HCT116 (cell line): Measurements from ENCODE around the gene ATOX1. TPM values are rescaled to one million over a fixed set of nuclear protein-coding genes. Genes with fewer than 3 reads are reported as not detected.

Source experiments
- ATAC-seq: fragments of 200-7000 bp; cut with Tn5 transposase; 2 replicates; pipeline ENCODE4 v1.9.1; 2020; ENCODE audit warnings: mild to moderate bottlenecking, moderate library complexity
- BruUV-seq: library from RNA; stranded (reverse); fragments of 400-500 nt; replicated peaks from 2 replicates; lab custom pipeline; 2021; lab: Mats Ljungman, UMichigan
- CTCF ChIA-PET: fragments of 300-600 bp; sonication (Branson Sonifier 250); formaldehyde crosslinking; loops from one replicate; lab custom pipeline; 2021; ENCODE audit warnings: antibody characterized with exemption; lab: Charles Lee
- POLR2A ChIA-PET: fragments of 300-600, 350-600 bp; sonication (Branson Sonifier 250); formaldehyde crosslinking; loops from one replicate; lab custom pipeline; 2021; ENCODE audit warnings: antibody characterized with exemption; lab: Charles Lee
- RAD21 ChIA-PET, 2 experiments: fragments of 300-600 bp; sonication (Branson Sonifier 250); formaldehyde crosslinking; loops; one replicate each; lab custom pipeline; 2023; ENCODE audit warnings: low total read pairs in 2 of 2; ENCODE audit not compliant: uncharacterized antibody in 2 of 2, unreplicated experiment in 2 of 2, low non-redundant PET in 1 of 2; lab: Charles Lee
- DNase-seq: peaks from one replicate; pipeline ENCODE4 v3.0.0-alpha.2; 2010; ENCODE audit warnings: low read depth, low spot score
- H2AFZ ChIP-seq: fragments of 200-600 bp; shearing (Covaris generic), sonication (generic); 2 replicates; pipeline ENCODE4 v1.6.1; 2017; ENCODE audit warnings: low read depth, mixed run types, mixed read lengths, antibody characterized with exemption, low read length; ENCODE audit not compliant: poor library complexity, severe bottlenecking
- H3K27ac ChIP-seq: 2 replicates; pipeline ENCODE4 v1.5.1; 2012; ENCODE audit warnings: low read depth, low read length
- H3K27me3 ChIP-seq: fragments of 200-600 bp; sonication (generic); 2 replicates; pipeline ENCODE4 v1.6.1; 2016; ENCODE audit warnings: mixed run types, low read length, mixed read lengths; ENCODE audit not compliant: insufficient read depth
- H3K36me3 ChIP-seq, 2 experiments: fragments of 200-500 bp in 1 of 2; fragments of 200-600 bp in 1 of 2; sonication (Bioruptor generic) in 1 of 2; sonication (generic) in 1 of 2; 2 replicates each; pipeline versions ENCODE4 v1.5.1 to v1.6.1; 2014 to 2016; ENCODE audit warnings: low read length in 2 of 2, inconsistent platforms in 1 of 2, mixed read lengths in 1 of 2, mixed run types in 1 of 2; ENCODE audit not compliant: insufficient read depth in 2 of 2, control insufficient read depth in 1 of 2
- H3K4me1 ChIP-seq, 2 experiments: fragments of 200-600 bp in 1 of 2; sonication (generic) in 1 of 2; 2 replicates each; pipeline versions ENCODE4 v1.5.1 to v1.6.1; 2012 to 2017; ENCODE audit warnings: low read length in 2 of 2, inconsistent platforms in 1 of 2, mild to moderate bottlenecking in 1 of 2, mixed read lengths in 1 of 2, mixed run types in 1 of 2, moderate library complexity in 1 of 2; ENCODE audit not compliant: insufficient read depth in 2 of 2, control insufficient read depth in 1 of 2
- H3K4me2 ChIP-seq: fragments of 200-600 bp; sonication (generic); 2 replicates; pipeline ENCODE4 v1.6.1; 2017; ENCODE audit warnings: mixed run types, low read length, mixed read lengths
- H3K4me3 ChIP-seq, 2 experiments: fragments of 200-600 bp in 1 of 2; sonication (generic) in 1 of 2; replicated peaks in 1 of 2; 2 replicates each; pipeline ENCODE4 v1.5.1; 2011 to 2016; ENCODE audit warnings: low read length in 2 of 2, control low read depth in 1 of 2, low read depth in 1 of 2, mild to moderate bottlenecking in 1 of 2, mixed read lengths in 1 of 2, mixed run types in 1 of 2
- H3K79me2 ChIP-seq: fragments of 200-600 bp; sonication (generic); 2 replicates; pipeline ENCODE4 v1.6.1; 2017; ENCODE audit warnings: mild to moderate bottlenecking, mixed run types, low read length, moderate library complexity, mixed read lengths; ENCODE audit not compliant: insufficient read depth
- H3K9ac ChIP-seq: fragments of 200-600 bp; sonication (generic); 2 replicates; pipeline ENCODE4 v1.6.1; 2016; ENCODE audit warnings: low read length, mixed read lengths
- H3K9me2 ChIP-seq: fragments of 200-600 bp; sonication (generic), shearing (Covaris generic); 2 replicates; pipeline ENCODE4 v1.6.1; 2017; ENCODE audit warnings: mixed run types, mild to moderate bottlenecking, moderate library complexity; ENCODE audit not compliant: insufficient read depth
- H3K9me3 ChIP-seq, 2 experiments: fragments of 200-500 bp in 1 of 2; fragments of 200-600 bp in 1 of 2; sonication (Bioruptor generic) in 1 of 2; sonication (generic) in 1 of 2; 2 replicates each; pipeline ENCODE4 v1.6.1; 2014 to 2017; ENCODE audit warnings: low read length in 2 of 2, mixed read lengths in 2 of 2, inconsistent platforms in 1 of 2, low read depth in 1 of 2, mild to moderate bottlenecking in 1 of 2, mixed run types in 1 of 2, moderate library complexity in 1 of 2; ENCODE audit not compliant: control insufficient read depth in 1 of 2, insufficient read depth in 1 of 2
- H4K20me1 ChIP-seq: fragments of 200-600 bp; sonication (generic), shearing (Covaris generic); 2 replicates; pipeline ENCODE4 v1.6.1; 2017; ENCODE audit warnings: mixed run types, mild to moderate bottlenecking, moderate library complexity; ENCODE audit not compliant: insufficient read depth
- CEBPB ChIP-seq: IDR thresholded peaks from 2 replicates; pipeline ENCODE4 v1.6.1; 2012; ENCODE audit warnings: low read depth
- EGR1 ChIP-seq: IDR thresholded peaks from 2 replicates; pipeline ENCODE4 v1.6.1; 2012; ENCODE audit warnings: low read depth
- EZH2 ChIP-seq: fragments of 200-600 bp; sonication (generic); IDR thresholded peaks from 2 replicates; pipeline ENCODE4 v1.6.1; 2017; ENCODE audit warnings: antibody characterized with exemption, mixed run types
- FOSL1 ChIP-seq: IDR thresholded peaks from 2 replicates; pipeline ENCODE4 v1.6.1; 2012; ENCODE audit warnings: low read depth
- POLR2A ChIP-seq: IDR thresholded peaks from 2 replicates; pipeline ENCODE4 v1.7.0; 2011; ENCODE audit warnings: borderline replicate concordance; ENCODE audit not compliant: insufficient read depth, insufficient read length; ENCODE audit errors: extremely low read depth
- POLR2AphosphoS5 ChIP-seq: IDR thresholded peaks from 2 replicates; pipeline ENCODE4 v1.6.1; 2011; ENCODE audit warnings: mild to moderate bottlenecking, low read depth, low read length, moderate library complexity
- RAD21 ChIP-seq: IDR thresholded peaks from 2 replicates; pipeline ENCODE4 v1.6.1; 2012; ENCODE audit warnings: low read depth, mild to moderate bottlenecking
- SP1 ChIP-seq: IDR thresholded peaks from 2 replicates; pipeline ENCODE4 v1.6.1; 2012; ENCODE audit warnings: low read depth
- SRF ChIP-seq: IDR thresholded peaks from 2 replicates; pipeline ENCODE4 v1.6.1; 2012; ENCODE audit warnings: low read depth
- TCF7L2 ChIP-seq: IDR thresholded peaks from 2 replicates; pipeline ENCODE4 v1.7.0; 2011; ENCODE audit warnings: borderline replicate concordance, inconsistent platforms; ENCODE audit not compliant: insufficient read depth, insufficient read length; ENCODE audit errors: extremely low read depth
- ZFX ChIP-seq: fragments of 450-650 bp; IDR thresholded peaks from 2 replicates; pipeline ENCODE4 v1.6.1; 2017
- ZNF274 ChIP-seq: fragments of 200-500 bp; sonication (Bioruptor generic); IDR thresholded peaks from 2 replicates; pipeline ENCODE4 v1.6.1; 2014; ENCODE audit warnings: mild to moderate bottlenecking, low read depth, low read length, inconsistent platforms
- intact Hi-C: fragments of 100-400 bp; cut with micrococcal nuclease; formaldehyde crosslinking; loops from 2 replicates; pipeline ENCODE4 v1.10.0; 2022
- total RNA-seq: library from RNA; stranded (reverse); gene quantifications from one replicate; pipeline ENCODE4 v1.2.1, GENCODE V29; 2021; ENCODE audit not compliant: unreplicated experiment
- TF ChIP-seq, protein P1 (sequence below): IDR thresholded peaks from 2 replicates; pipeline ENCODE4 v1.6.1; 2011; ENCODE audit warnings: mild to moderate bottlenecking, low read length, moderate library complexity; ENCODE audit not compliant: insufficient replicate concordance; ENCODE audit errors: extremely low read depth
- TF ChIP-seq, protein P2 (sequence below): IDR thresholded peaks from 2 replicates; pipeline ENCODE4 v1.6.1; 2012; ENCODE audit warnings: low read depth

ATOX1 gene
- total RNA-seq, 1 experiment from 2014 or later: 66.2 TPM

DNA sequence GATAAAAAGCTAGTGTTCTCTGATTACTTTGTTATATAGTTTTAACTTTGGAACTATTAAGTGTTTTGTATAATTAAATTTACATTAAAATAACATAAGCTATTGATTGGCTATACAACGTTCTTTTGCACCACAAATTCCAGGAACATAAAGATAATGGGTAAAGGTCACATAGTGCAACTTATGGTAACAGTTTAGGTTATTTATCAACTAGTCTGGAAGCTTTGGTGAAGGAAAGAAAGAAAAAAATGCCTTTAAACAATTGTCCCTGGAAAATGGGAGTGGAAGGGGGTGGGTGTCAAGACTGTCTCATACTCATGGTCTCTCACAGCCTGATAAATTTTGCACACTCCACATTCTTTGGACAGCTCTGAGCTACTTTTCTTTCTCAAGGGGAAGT, 54.7 kb downstream of the ATOX1 start (continued):
- TF ChIP-seq, protein P1, sequence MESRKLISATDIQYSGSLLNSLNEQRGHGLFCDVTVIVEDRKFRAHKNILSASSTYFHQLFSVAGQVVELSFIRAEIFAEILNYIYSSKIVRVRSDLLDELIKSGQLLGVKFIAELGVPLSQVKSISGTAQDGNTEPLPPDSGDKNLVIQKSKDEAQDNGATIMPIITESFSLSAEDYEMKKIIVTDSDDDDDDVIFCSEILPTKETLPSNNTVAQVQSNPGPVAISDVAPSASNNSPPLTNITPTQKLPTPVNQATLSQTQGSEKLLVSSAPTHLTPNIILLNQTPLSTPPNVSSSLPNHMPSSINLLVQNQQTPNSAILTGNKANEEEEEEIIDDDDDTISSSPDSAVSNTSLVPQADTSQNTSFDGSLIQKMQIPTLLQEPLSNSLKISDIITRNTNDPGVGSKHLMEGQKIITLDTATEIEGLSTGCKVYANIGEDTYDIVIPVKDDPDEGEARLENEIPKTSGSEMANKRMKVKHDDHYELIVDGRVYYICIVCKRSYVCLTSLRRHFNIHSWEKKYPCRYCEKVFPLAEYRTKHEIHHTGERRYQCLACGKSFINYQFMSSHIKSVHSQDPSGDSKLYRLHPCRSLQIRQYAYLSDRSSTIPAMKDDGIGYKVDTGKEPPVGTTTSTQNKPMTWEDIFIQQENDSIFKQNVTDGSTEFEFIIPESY: no peak
- no peak for TF ChIP-seq ZFX
- TF ChIP-seq ZNF274: no peak
- no peak for TF ChIP-seq POLR2A

DNA sequence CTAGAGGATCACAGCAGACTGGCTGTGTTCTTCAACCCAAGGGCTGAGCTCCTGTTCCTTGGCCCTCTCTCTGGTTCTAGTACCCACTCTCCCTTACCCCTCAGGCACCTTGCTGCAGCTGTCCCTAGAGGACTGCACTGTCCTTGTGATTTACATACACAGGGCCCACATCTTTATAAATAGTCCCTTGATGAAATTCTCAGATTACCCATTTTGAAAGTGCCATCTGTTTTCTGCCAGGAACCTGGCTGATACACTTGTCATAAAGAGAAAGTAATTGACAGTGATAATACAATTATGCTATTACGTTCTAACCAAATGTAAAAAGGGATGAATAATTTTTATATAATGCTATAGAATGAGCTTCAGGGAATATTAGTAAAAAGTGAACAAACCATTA, 55.2 kb downstream of the ATOX1 start:
- BruUV-seq: no TSS peak
- H3K27ac ChIP-seq: no peak overlapping the region

More for the DNA sequence above, 55.2 kb downstream of the ATOX1 start:
- Histone ChIP-seq H3K79me2 (no peaks in the 10 kb centered on the region), H3K4me3 (no peak overlapping the region), H3K4me1 (peaks cover 22 to 34% of the 10 kb centered on the region in 2 experiments), H2AFZ (no peak overlapping the region), H3K27me3 (no peaks in the 10 kb centered on the region), H3K9me2 (no peaks in the 10 kb centered on the region), H3K9me3 (no peaks in the 10 kb centered on the region), H3K36me3 (no peaks in the 10 kb centered on the region), H3K9ac (no peak overlapping the region), H4K20me1 (no peaks in the 10 kb centered on the region), H3K4me2 (no peak overlapping the region)
- ATAC-seq (no peak), DNase-seq (no peak)
- ChIA-PET RAD21 (no interaction called here), CTCF (interaction anchor here (1.5 kb wide), 1 partner anchor 45 kb away, joined by 5 read pairs; no protein-coding TSS in a partner anchor), POLR2A (no interaction called here)
- intact Hi-C loops: no loop called here
- TF ChIP-seq TCF7L2: no peak
- TF ChIP-seq SP1: no peak
- no peak for TF ChIP-seq POLR2A
- no peak for TF ChIP-seq FOSL1
- no peak for TF ChIP-seq RAD21
- no peak for TF ChIP-seq EGR1
- TF ChIP-seq CEBPB: no peak
- TF ChIP-seq POLR2AphosphoS5: no peak
- TF ChIP-seq, protein P2, sequence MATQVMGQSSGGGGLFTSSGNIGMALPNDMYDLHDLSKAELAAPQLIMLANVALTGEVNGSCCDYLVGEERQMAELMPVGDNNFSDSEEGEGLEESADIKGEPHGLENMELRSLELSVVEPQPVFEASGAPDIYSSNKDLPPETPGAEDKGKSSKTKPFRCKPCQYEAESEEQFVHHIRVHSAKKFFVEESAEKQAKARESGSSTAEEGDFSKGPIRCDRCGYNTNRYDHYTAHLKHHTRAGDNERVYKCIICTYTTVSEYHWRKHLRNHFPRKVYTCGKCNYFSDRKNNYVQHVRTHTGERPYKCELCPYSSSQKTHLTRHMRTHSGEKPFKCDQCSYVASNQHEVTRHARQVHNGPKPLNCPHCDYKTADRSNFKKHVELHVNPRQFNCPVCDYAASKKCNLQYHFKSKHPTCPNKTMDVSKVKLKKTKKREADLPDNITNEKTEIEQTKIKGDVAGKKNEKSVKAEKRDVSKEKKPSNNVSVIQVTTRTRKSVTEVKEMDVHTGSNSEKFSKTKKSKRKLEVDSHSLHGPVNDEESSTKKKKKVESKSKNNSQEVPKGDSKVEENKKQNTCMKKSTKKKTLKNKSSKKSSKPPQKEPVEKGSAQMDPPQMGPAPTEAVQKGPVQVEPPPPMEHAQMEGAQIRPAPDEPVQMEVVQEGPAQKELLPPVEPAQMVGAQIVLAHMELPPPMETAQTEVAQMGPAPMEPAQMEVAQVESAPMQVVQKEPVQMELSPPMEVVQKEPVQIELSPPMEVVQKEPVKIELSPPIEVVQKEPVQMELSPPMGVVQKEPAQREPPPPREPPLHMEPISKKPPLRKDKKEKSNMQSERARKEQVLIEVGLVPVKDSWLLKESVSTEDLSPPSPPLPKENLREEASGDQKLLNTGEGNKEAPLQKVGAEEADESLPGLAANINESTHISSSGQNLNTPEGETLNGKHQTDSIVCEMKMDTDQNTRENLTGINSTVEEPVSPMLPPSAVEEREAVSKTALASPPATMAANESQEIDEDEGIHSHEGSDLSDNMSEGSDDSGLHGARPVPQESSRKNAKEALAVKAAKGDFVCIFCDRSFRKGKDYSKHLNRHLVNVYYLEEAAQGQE: no peak
- TF ChIP-seq EZH2: no peak
- no peak for TF ChIP-seq SRF
- TF ChIP-seq ZFX: no peak
